Kidney (tissue), 14 donors: ENCODE measurements around the gene ALPI. TPM values are rescaled to one million over a fixed set of nuclear protein-coding genes. Genes with fewer than 3 reads are reported as not detected.
A peak's percentile ranks its signal among the peaks of the same experiment; 100 is the strongest.
"Not testable (repeated sequence)": the region's sequence is repeated elsewhere in the genome, so short reads cannot be mapped to it uniquely, and the experiment has no call there.

Experiments
- DNase-seq, 5 donors: peaks; one replicate each; pipeline ENCODE4 v3.0.0-alpha.2; 2013 to 2020
- FAIRE-seq: peaks from 2 replicates; lab custom pipeline; 2012; peaks lifted over from hg19 to GRCh38; lab: Jason Lieb, UNC
- H3K27ac ChIP-seq, 2 donors: one replicate each; pipeline ENCODE4 v1.7.0; 2013; ENCODE audit warnings: low read depth in 2 of 2, low read length in 2 of 2, inconsistent platforms in 1 of 2
- H3K27me3 ChIP-seq: one replicate; pipeline ENCODE4 v1.7.1; 2013; ENCODE audit warnings: low read length, inconsistent platforms; ENCODE audit not compliant: control insufficient read depth, insufficient read depth
- H3K36me3 ChIP-seq, 3 donors: one replicate each; pipeline versions ENCODE4 v1.7.0 to v1.7.1; 2013; ENCODE audit warnings: low read length in 3 of 3, control low read depth in 1 of 3, inconsistent platforms in 1 of 3; ENCODE audit not compliant: insufficient read depth in 3 of 3, control insufficient read depth in 2 of 3
- H3K4me1 ChIP-seq, 3 donors: one replicate each; pipeline versions ENCODE4 v1.7.0 to v1.7.1; 2013; ENCODE audit warnings: low read length in 3 of 3, inconsistent platforms in 1 of 3, low read depth in 1 of 3; ENCODE audit not compliant: control insufficient read depth in 2 of 3, insufficient read depth in 2 of 3
- H3K4me3 ChIP-seq, 3 donors: one replicate each; pipeline versions ENCODE4 v1.7.0 to v1.8.1; 2013; ENCODE audit warnings: low read length in 3 of 3, control low read depth in 1 of 3, inconsistent platforms in 1 of 3
- H3K9ac ChIP-seq, 3 donors: one replicate each; pipeline versions ENCODE4 v1.7.0 to v1.7.1; 2013; ENCODE audit warnings: low read length in 3 of 3, control low read depth in 1 of 3, inconsistent platforms in 1 of 3
- H3K9me3 ChIP-seq, 3 donors: one replicate each; pipeline versions ENCODE4 v1.7.0 to v1.7.1; 2013; ENCODE audit warnings: low read length in 3 of 3, control low read depth in 1 of 3, inconsistent platforms in 1 of 3; ENCODE audit not compliant: control insufficient read depth in 2 of 3, insufficient read depth in 1 of 3
- CTCF ChIP-seq: IDR thresholded peaks from 3 replicates; pipeline ENCODE4 v1.5.1; 2012; ENCODE audit warnings: mild to moderate bottlenecking, moderate library complexity, borderline replicate concordance; ENCODE audit not compliant: insufficient read depth; ENCODE audit errors: extremely low read depth
- intact Hi-C: fragments of 100-400 bp; cut with DNase I; formaldehyde crosslinking; loops from one replicate; pipeline ENCODE4 v1.11.1; 2022
- polyA plus RNA-seq: library from polyadenylated mRNA; stranded (reverse); fragments of 350-450 nt; fragmentation: Illumina TruSeq; extraction: RNeasy Lipid Tissue Mini Kit (QIAGEN cat#74804); gene quantifications from one replicate; pipeline ENCODE4 v1.2.3, GENCODE V29; 2014; ENCODE audit warnings: low read depth, low replicate concordance; ENCODE audit not compliant: insufficient read depth
- total RNA-seq: library from RNA; stranded (reverse); fragmentation: NEBNext Ultra II Directional; extraction: Animal tissue kit (Norgen Biotek cat#: 25700); gene quantifications from one replicate; pipeline ENCODE4 v1.2.1, GENCODE V29; 2021
- donor health status: control.
- donor health status: control.
- donor health status: control.
- donor health status: control.
- donor health status: control.
- donor health status: DM: yes; HTN: yes; CAD: no.
- donor health status: Normal renal cell carcinoma (clear cell type).

ALPI gene
- total and polyA plus RNA-seq, 2 donors from 2014 or later = 0.09 to 0.49 TPM

GRCh38 chr2:232447638-232448303, 8.2 kb upstream of the ALPI start:
- no peak overlapping the region for H3K9ac ChIP-seq
- H3K27me3 ChIP-seq = no peaks in the 10 kb centered on the region
- H3K27ac ChIP-seq = peak overlapping the region; percentile 68 to 69
- no peak for TF ChIP-seq CTCF
- FAIRE-seq (no peak), DNase-seq (peak; percentile 34 to 71 (median 47))
- H3K4me3 ChIP-seq = no peak overlapping the region
- H3K36me3 ChIP-seq = no peaks in the 10 kb centered on the region
- H3K4me1 ChIP-seq = peaks cover 0 to 8% (median 3%) of the 10 kb centered on the region in 3 donors
- intact Hi-C loops = no loop called here
- H3K9me3 ChIP-seq = no peaks in the 10 kb centered on the region

- Histone ChIP-seq H3K4me1 (peaks cover 0 to 8% (median 3%) of the 10 kb centered on the region in 3 donors), H3K4me3 (no peak overlapping the region), H3K27me3 (no peaks in the 10 kb centered on the region), H3K36me3 (no peaks in the 10 kb centered on the region), H3K9ac (no peak overlapping the region), H3K27ac (peak overlapping the region; percentile 68 to 69), H3K9me3 (no peaks in the 10 kb centered on the region)
- no peak for FAIRE-seq
- peak in 3 of 5 donors; percentile 28 to 57 (median 33) for DNase-seq
- intact Hi-C loops = no loop called here
- TF ChIP-seq CTCF = no peak
These were observed 7.7 kb upstream of the ALPI start for GRCh38 chr2:232448304-232448690.

- H3K36me3 ChIP-seq = no peaks in the 10 kb centered on the region
- H3K27me3 ChIP-seq = no peaks in the 10 kb centered on the region
- no peak overlapping the region for H3K4me3 ChIP-seq
- no peak overlapping the region for H3K27ac ChIP-seq
- no peak for TF ChIP-seq CTCF
- intact Hi-C loops = no loop called here
- no peaks in the 10 kb centered on the region for H3K9me3 ChIP-seq
- FAIRE-seq (no peak), DNase-seq (peak in 1 of 5 donors; percentile 43)
- no peak overlapping the region for H3K9ac ChIP-seq
- peaks cover 0 to 8% (median 0%) of the 10 kb centered on the region in 3 donors for H3K4me1 ChIP-seq
These were observed 6.0 kb upstream of the ALPI start for GRCh38 chr2:232449964-232450363.

- H3K36me3 ChIP-seq, H3K27me3 ChIP-seq, H3K9me3 ChIP-seq, H3K9ac ChIP-seq, intact Hi-C loops, H3K4me3 ChIP-seq, FAIRE-seq, H3K4me1 ChIP-seq, H3K27ac ChIP-seq: not testable (repeated sequence)
- peak in 1 of 5 donors; percentile 19 for DNase-seq
These were observed 4.3 kb upstream of the ALPI start for GRCh38 chr2:232451645-232452044.
